ENCODE data around the gene CNOT2. TPM values are rescaled to one million over a fixed set of nuclear protein-coding genes. Genes with fewer than 3 reads are reported as not detected.

CNOT2 gene
- total and polyA plus RNA-seq, 2 experiments from 2014 or later = 110 to 152 TPM

GRCh38 chr12:70267550-70267949 lies 24.3 kb downstream of the CNOT2 start:
- Histone ChIP-seq H4K20me1 (replicated peaks; ENCODE audit: insufficient read depth) (peaks cover 45% of the 10 kb centered on the region), H3K36me3 (ENCODE audit: insufficient read depth) (no peaks in the 10 kb centered on the region), H3K4me2 (no peak overlapping the region), H3K79me2 (replicated peaks; ENCODE audit: insufficient read depth) (peaks cover 100% of the 10 kb centered on the region), H3K9me2 (ENCODE audit: insufficient read depth) (no peaks in the 10 kb centered on the region), H3K4me3 (no peak overlapping the region), H3K27me3 (ENCODE audit: insufficient read depth) (no peaks in the 10 kb centered on the region), H3F3A (replicated peaks; ENCODE audit: low read depth) (no peaks in the 10 kb centered on the region), H3K27ac (ENCODE audit: low read depth) (no peak overlapping the region), H2AFZ (no peak overlapping the region), H3K4me1 (ENCODE audit: insufficient read depth) (peaks cover 30% of the 10 kb centered on the region)
- Mint-ChIP-seq H3K4me3 (no peak overlapping the region), H3K27me3 (ENCODE audit: insufficient read depth, low read depth, poor library complexity) (peaks cover 2% of the 10 kb centered on the region), H3K27ac (peak overlapping the region; percentile 32), H3K9me3 (no peaks in the 10 kb centered on the region), H3K4me1 (peaks cover 57% of the 10 kb centered on the region), H3K36me3 (ENCODE audit: low read depth) (no peaks in the 10 kb centered on the region; the same call in 2 of the 3 replicates)
- no peak for ATAC-seq
- no peak for TF ChIP-seq EZH2phosphoT487 (IDR thresholded peaks at IDR 0.05; ENCODE audit: unreplicated experiment)
- TF ChIP-seq ZNF114 (CRISPR knock-in tag; IDR thresholded peaks at IDR 0.05) = no peak
- no peak for TF ChIP-seq NANOG (IDR thresholded peaks at IDR 0.05; ENCODE audit: borderline replicate concordance)
- no peak for TF ChIP-seq CTCF (conservative IDR thresholded peaks at IDR 0.05; ENCODE audit: low read depth in 2 of 2)
- no peak for TF ChIP-seq CREB1 (CRISPR knock-in tag; IDR thresholded peaks at IDR 0.05; ENCODE audit: low read depth)
- no peak for TF ChIP-seq JUNB (IDR thresholded peaks at IDR 0.05; ENCODE audit: unreplicated experiment)
- TF ChIP-seq STAT1 (IDR thresholded peaks at IDR 0.05; ENCODE audit: unreplicated experiment) = no peak
- no peak for TF ChIP-seq ETS1 (IDR thresholded peaks at IDR 0.05)
- DNase-seq (ENCODE audit: low spot score) = no peak

GRCh38 chr12:70268972-70269371 lies 25.7 kb downstream of the CNOT2 start:
- Histone ChIP-seq H3K79me2 (replicated peaks; ENCODE audit: insufficient read depth) (peaks cover 100% of the 10 kb centered on the region), H4K20me1 (replicated peaks; ENCODE audit: insufficient read depth) (peaks cover 30% of the 10 kb centered on the region), H3K27ac (ENCODE audit: low read depth) (no peak overlapping the region), H3F3A (replicated peaks; ENCODE audit: low read depth) (no peaks in the 10 kb centered on the region), H3K4me3 (no peak overlapping the region), H3K36me3 (ENCODE audit: insufficient read depth) (no peaks in the 10 kb centered on the region), H3K9me2 (ENCODE audit: insufficient read depth) (no peaks in the 10 kb centered on the region), H3K4me1 (ENCODE audit: insufficient read depth) (peaks cover 31% of the 10 kb centered on the region), H3K27me3 (ENCODE audit: insufficient read depth) (no peaks in the 10 kb centered on the region), H3K4me2 (no peak overlapping the region), H2AFZ (no peak overlapping the region)
- Mint-ChIP-seq H3K9me3 (no peaks in the 10 kb centered on the region), H3K27me3 (ENCODE audit: insufficient read depth, low read depth, poor library complexity) (peaks cover 2% of the 10 kb centered on the region), H3K27ac (no peak overlapping the region), H3K4me3 (no peak overlapping the region), H3K4me1 (peaks cover 57% of the 10 kb centered on the region), H3K36me3 (ENCODE audit: low read depth) (no peaks in the 10 kb centered on the region)
- ATAC-seq = no peak
- DNase-seq (ENCODE audit: low spot score) = no peak
- no peak for TF ChIP-seq EZH2 (IDR thresholded peaks at IDR 0.05; ENCODE audit: low read depth, unreplicated experiment)
- no peak for TF ChIP-seq EZH2phosphoT487 (IDR thresholded peaks at IDR 0.05; ENCODE audit: unreplicated experiment)
- no peak for TF ChIP-seq NANOG (IDR thresholded peaks at IDR 0.05; ENCODE audit: borderline replicate concordance)
- no peak for TF ChIP-seq POLR2AphosphoS5 (IDR thresholded peaks at IDR 0.05; ENCODE audit: low read depth)
- no peak for TF ChIP-seq STAT1 (IDR thresholded peaks at IDR 0.05; ENCODE audit: unreplicated experiment)
- no peak for TF ChIP-seq ZNF462 (CRISPR knock-in tag; IDR thresholded peaks at IDR 0.05)
- no peak for TF ChIP-seq CREB1 (CRISPR knock-in tag; IDR thresholded peaks at IDR 0.05; ENCODE audit: low read depth)
- TF ChIP-seq ZNF114 (CRISPR knock-in tag; IDR thresholded peaks at IDR 0.05) = no peak
